Naive thymus-derived CD4-positive, alpha-beta T cell (primary cell): ENCODE data around the gene N4BP3. TPM values are rescaled to one million over a fixed set of nuclear protein-coding genes. Genes with fewer than 3 reads are reported as not detected.
"Not testable (repeated sequence)": the region's sequence is repeated elsewhere in the genome, so short reads cannot be mapped to it uniquely, and the experiment has no call there.

ENCODE experiments used
- ATAC-seq: fragments of 150-1000 bp; cut with Tn5 transposase; 2 replicates; pipeline ENCODE4 v1.10.0; 2021; ENCODE audit warnings: mild to moderate bottlenecking, moderate library complexity
- CTCF ChIA-PET: fragments of 350-600 bp; sonication (Branson Sonifier 250); formaldehyde crosslinking; loops from one replicate; lab custom pipeline; 2021; ENCODE audit warnings: antibody characterized with exemption; lab: Charles Lee
- POLR2A ChIA-PET: fragments of 350-600 bp; sonication (Branson Sonifier 250); formaldehyde crosslinking; loops from one replicate; lab custom pipeline; 2021; ENCODE audit warnings: antibody characterized with exemption, inconsistent platforms; lab: Charles Lee
- DNase-seq, 9 donors: peaks; one replicate each; pipeline versions ENCODE4 v3.0.0 to v3.0.0-alpha.2; 2020 to 2022; ENCODE audit warnings: mixed read lengths in 1 of 9
- H3K27ac ChIP-seq: one replicate; pipeline ENCODE4 v1.7.0; 2013; ENCODE audit warnings: mild to moderate bottlenecking, low read depth, low read length, moderate library complexity
- H3K27me3 ChIP-seq, 2 donors: one replicate each; pipeline ENCODE4 v1.7.0; 2013; ENCODE audit warnings: low read length in 2 of 2, mild to moderate bottlenecking in 2 of 2, moderate library complexity in 2 of 2; ENCODE audit not compliant: control insufficient read depth in 2 of 2, insufficient read depth in 2 of 2
- H3K36me3 ChIP-seq, 3 experiments: 1 replicate in 2 of 3; 2 replicates in 1 of 3; pipeline ENCODE4 v1.7.0; 2013; ENCODE audit warnings: low read length in 3 of 3, mild to moderate bottlenecking in 3 of 3, moderate library complexity in 1 of 3; ENCODE audit not compliant: insufficient read depth in 3 of 3, control insufficient read depth in 2 of 3
- H3K4me1 ChIP-seq, 2 donors: one replicate each; pipeline ENCODE4 v1.7.0; 2013; ENCODE audit warnings: low read length in 2 of 2, mild to moderate bottlenecking in 2 of 2, moderate library complexity in 1 of 2; ENCODE audit not compliant: control insufficient read depth in 2 of 2, insufficient read depth in 2 of 2
- H3K4me3 ChIP-seq: 2 replicates; pipeline ENCODE4 v1.7.0; 2013; ENCODE audit warnings: mild to moderate bottlenecking, low read length
- H3K9me3 ChIP-seq, 3 experiments: 1 replicate in 2 of 3; 2 replicates in 1 of 3; pipeline ENCODE4 v1.7.0; 2013; ENCODE audit warnings: low read length in 3 of 3; ENCODE audit not compliant: control insufficient read depth in 2 of 3
- H3K27ac Mint-ChIP-seq, 9 donors: one replicate each; pipeline ENCODE4 v1.8.0; 2020 to 2022; ENCODE audit warnings: mixed read lengths in 9 of 9, mild to moderate bottlenecking in 8 of 9, moderate library complexity in 5 of 9, inconsistent platforms in 2 of 9
- H3K27me3 Mint-ChIP-seq, 5 donors: one replicate each; pipeline ENCODE4 v1.8.0; 2021 to 2022; ENCODE audit warnings: mixed read lengths in 5 of 5, mild to moderate bottlenecking in 1 of 5
- H3K36me3 Mint-ChIP-seq, 5 donors: one replicate each; pipeline ENCODE4 v1.8.0; 2020 to 2022; ENCODE audit warnings: mixed read lengths in 5 of 5, mild to moderate bottlenecking in 3 of 5, inconsistent platforms in 1 of 5
- H3K4me1 Mint-ChIP-seq, 7 donors: one replicate each; pipeline ENCODE4 v1.8.0; 2020 to 2022; ENCODE audit warnings: mixed read lengths in 7 of 7, mild to moderate bottlenecking in 3 of 7, inconsistent platforms in 1 of 7
- H3K4me3 Mint-ChIP-seq, 10 donors: one replicate each; pipeline ENCODE4 v1.8.0; 2020 to 2022; ENCODE audit warnings: mild to moderate bottlenecking in 10 of 10, mixed read lengths in 10 of 10, moderate library complexity in 6 of 10, inconsistent platforms in 2 of 10
- H3K9me3 Mint-ChIP-seq, 11 donors: one replicate each; pipeline ENCODE4 v1.8.0; 2020 to 2022; ENCODE audit warnings: mixed read lengths in 11 of 11, mild to moderate bottlenecking in 4 of 11, inconsistent platforms in 1 of 11, moderate library complexity in 1 of 11
- intact Hi-C, 2 donors: fragments of 100-400 bp; cut with micrococcal nuclease; formaldehyde crosslinking; loops; one replicate each; pipeline ENCODE4 v1.15.1; 2023
- polyA plus RNA-seq, 2 donors: library from polyadenylated mRNA; unstranded; fragments of 300-500 nt; fragmentation: Illumina TruSeq; gene quantifications; one replicate each; pipeline ENCODE4 v1.2.3, GENCODE V29; 2021
- total RNA-seq, 6 experiments: library from RNA in 5 of 6; stranded (reverse) in 5 of 6; gene quantifications; 1 replicate in 5 of 6; 2 replicates in 1 of 6; pipeline ENCODE4 v1.2.3 and lab custom pipeline; 2021 to 2026

Gene N4BP3
- total and polyA plus RNA-seq, 7 experiments from 2014 or later = 0.19 to 3.5 (median 1.1) TPM

DNA sequence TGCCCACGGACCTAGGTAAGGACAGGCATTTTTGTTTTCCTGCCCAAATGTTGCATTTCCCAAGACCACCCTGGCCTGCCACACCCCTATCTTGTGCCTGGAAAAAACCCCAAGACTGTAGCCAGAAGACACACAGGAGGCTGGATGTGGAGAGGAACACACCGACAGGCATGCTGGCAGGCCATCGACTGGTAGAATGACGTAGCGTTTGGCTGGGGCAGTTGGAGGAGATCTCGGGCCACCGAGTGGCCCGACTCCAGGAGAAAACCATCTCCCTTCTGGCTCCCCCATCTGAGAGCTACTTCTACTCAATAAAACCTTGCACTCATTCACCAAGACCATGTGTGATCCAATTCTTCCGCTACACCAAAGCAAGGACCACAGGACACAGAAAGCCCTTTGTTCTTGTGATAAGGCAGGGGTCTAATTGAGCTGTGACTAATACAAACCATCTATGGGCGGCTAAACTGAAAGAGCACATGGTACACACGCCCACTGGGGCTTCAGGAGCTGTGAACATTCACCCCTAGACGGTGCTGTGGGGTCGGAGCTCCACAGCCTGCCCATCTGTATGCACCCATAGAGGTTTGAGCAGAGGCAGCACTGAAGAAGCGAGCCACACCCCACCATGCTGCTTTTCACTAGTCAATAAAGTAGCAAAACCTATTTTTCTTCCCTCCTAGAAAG is 38.9 kb upstream of the N4BP3 start:
- no peak for DNase-seq
- no peaks in the 10 kb centered on the region for H3K36me3 Mint-ChIP-seq
- Histone ChIP-seq H3K27me3 (no peaks in the 10 kb centered on the region), H3K9me3 (no peaks in the 10 kb centered on the region), H3K4me1 (peaks cover 0 to 4% of the 10 kb centered on the region in 2 donors), H3K36me3 (no peaks in the 10 kb centered on the region), H3K27ac (no peak overlapping the region), H3K4me3 (no peak overlapping the region)
- no peaks in the 10 kb centered on the region for H3K9me3 Mint-ChIP-seq
- no peak overlapping the region for H3K27ac Mint-ChIP-seq
- ATAC-seq = no peak
- peaks cover 0 to 14% (median 3%) of the 10 kb centered on the region in 5 donors for H3K27me3 Mint-ChIP-seq
- no peak overlapping the region for H3K4me3 Mint-ChIP-seq
- ChIA-PET CTCF (interaction anchor here (0.7 to 6.8 kb wide), 6 partner anchors 13 to 89 kb away, joined by 3 to 117 read pairs (median 13); partner anchors contain the start of gene NHP2), POLR2A (no interaction called here)
- intact Hi-C loops = no loop called here
- H3K4me1 Mint-ChIP-seq = peaks cover 0 to 6% (median 4%) of the 10 kb centered on the region in 7 donors

DNA sequence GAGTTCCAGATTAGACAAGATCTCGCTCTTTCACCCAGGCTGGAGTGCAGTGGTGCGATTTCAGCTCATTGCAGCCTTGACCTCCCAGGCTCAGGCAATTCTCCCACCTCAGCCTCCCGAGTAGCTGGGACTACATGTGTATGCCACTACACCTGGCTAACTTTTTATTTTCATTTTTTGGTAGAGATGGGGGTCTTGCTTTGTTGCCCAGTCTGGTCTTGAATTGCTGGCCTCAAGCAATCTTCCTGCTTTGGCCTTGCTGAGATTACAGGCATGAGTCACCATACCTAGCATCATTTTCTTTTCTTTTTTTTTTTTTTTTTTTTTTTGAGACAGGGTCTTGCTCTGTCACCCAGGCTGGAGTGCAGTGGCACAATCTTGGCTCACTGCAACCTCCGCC is 36.4 kb upstream of the N4BP3 start:
- not testable (repeated sequence) for H3K36me3 Mint-ChIP-seq, H3K9me3 Mint-ChIP-seq, H3K36me3 ChIP-seq, H3K27ac Mint-ChIP-seq, DNase-seq, ATAC-seq, H3K27ac ChIP-seq, H3K27me3 ChIP-seq, H3K4me3 Mint-ChIP-seq, H3K4me1 ChIP-seq, H3K9me3 ChIP-seq, H3K4me3 ChIP-seq, H3K4me1 Mint-ChIP-seq
- POLR2A ChIA-PET = interaction anchor here (0.8 to 2.1 kb wide), 4 partner anchors 14 to 77 kb away, joined by 3 to 8 read pairs (median 3); partner anchors contain the start of gene NHP2
- peaks cover 0 to 14% (median 3%) of the 10 kb centered on the region in 5 donors for H3K27me3 Mint-ChIP-seq
- intact Hi-C loops = loop anchor here (1.0 to 5.0 kb wide), 4 partner anchors 35 to 87 kb away; partner anchors contain the start of gene N4BP3 (in 1 of the 2)
- CTCF ChIA-PET = interaction anchor here (1.2 to 6.8 kb wide), 5 partner anchors 39 to 86 kb away, joined by 3 to 117 read pairs (median 18); partner anchors contain the start of gene NHP2

DNA sequence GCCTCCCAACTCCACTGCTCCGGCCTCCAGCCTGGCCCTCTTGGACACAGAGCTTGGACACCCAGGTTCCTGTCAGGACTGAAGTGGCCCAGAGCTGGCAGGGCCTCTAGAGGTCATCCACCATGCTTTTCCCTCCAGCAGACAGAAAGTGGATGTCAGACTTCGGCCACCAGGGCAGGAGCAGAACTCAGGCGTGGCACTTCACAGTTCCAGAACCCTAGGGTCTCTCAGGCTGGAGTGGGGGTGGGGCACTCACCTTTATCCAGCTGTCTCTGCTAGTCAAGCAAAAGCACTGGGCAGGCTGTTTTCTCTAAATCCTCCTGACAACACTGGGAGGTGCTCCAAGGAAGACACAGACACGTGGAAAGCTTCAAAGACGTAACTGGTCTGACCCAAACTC is 35.6 kb upstream of the N4BP3 start:
- Mint-ChIP-seq H3K27ac (no peak overlapping the region), H3K4me1 (peaks cover 0 to 6% (median 4%) of the 10 kb centered on the region in 7 donors), H3K9me3 (no peaks in the 10 kb centered on the region), H3K36me3 (no peaks in the 10 kb centered on the region), H3K27me3 (peaks cover 0 to 14% (median 3%) of the 10 kb centered on the region in 5 donors), H3K4me3 (no peak overlapping the region)
- H3K27me3 ChIP-seq = no peaks in the 10 kb centered on the region
- DNase-seq (no peak), ATAC-seq (no peak)
- POLR2A ChIA-PET = interaction anchor here (0.8 to 2.1 kb wide), 2 partner anchors 13 to 68 kb away, joined by 3 to 8 read pairs; no protein-coding TSS in a partner anchor
- H3K36me3 ChIP-seq = no peaks in the 10 kb centered on the region
- H3K27ac ChIP-seq = no peak overlapping the region
- CTCF ChIA-PET = interaction anchor here (0.8 to 6.8 kb wide), 4 partner anchors 38 to 85 kb away, joined by 3 to 117 read pairs (median 13); no protein-coding TSS in a partner anchor
- H3K4me1 ChIP-seq = peaks cover 0 to 4% of the 10 kb centered on the region in 2 donors
- H3K9me3 ChIP-seq = no peaks in the 10 kb centered on the region
- intact Hi-C loops = loop anchor here in 1 of 2 donors (5.0 kb wide), 1 partner anchor 35 kb away; the partner anchor contains the start of gene N4BP3
- H3K4me3 ChIP-seq = no peak overlapping the region

DNA sequence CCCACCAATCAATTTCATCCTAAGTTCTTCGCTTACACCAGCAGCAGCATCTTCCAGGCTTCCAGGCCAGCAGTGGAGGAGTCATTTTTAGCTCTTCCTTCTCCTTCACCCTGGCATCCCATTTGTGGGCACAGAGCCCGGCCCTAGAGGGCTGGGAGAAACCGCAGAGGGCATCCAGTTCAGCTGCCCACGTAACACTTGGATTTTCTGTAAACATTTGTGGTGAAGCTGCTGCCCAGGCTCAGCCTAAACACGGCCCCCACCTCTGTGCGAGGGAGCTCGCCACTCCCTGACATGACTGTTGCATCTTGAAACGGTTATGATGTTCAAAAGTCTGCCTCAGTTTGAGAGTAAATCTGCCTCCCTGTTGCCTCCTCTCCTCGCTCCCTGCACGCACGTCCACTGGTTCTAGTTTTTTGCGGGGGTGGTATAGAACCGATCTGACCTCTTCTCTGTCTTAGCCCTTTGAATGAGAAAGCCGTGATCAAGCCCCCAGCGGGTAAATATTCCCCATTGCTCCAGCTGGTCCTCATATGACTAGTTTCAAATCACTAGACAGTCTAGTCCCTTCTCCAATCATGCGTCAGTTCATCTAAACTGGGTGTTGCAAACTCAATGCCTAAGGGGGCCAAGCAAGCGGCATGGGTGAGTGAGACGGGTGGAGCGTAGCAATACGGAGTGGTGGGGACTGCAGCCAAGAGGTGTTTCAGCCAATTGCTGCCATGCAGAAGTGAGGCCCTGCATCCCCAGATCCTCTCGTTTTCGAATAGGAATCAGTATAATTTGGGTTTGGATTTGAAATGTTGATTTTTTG is 34.9 kb upstream of the N4BP3 start:
- no peaks in the 10 kb centered on the region for H3K9me3 Mint-ChIP-seq
- H3K4me3 Mint-ChIP-seq = no peak overlapping the region
- Histone ChIP-seq H3K9me3 (no peaks in the 10 kb centered on the region), H3K36me3 (no peaks in the 10 kb centered on the region), H3K4me1 (peaks cover 0 to 4% of the 10 kb centered on the region in 2 donors), H3K27me3 (no peaks in the 10 kb centered on the region), H3K27ac (no peak overlapping the region), H3K4me3 (no peak overlapping the region)
- peaks cover 0 to 6% (median 4%) of the 10 kb centered on the region in 7 donors for H3K4me1 Mint-ChIP-seq
- CTCF ChIA-PET = interaction anchor here (0.6 to 6.8 kb wide), 5 partner anchors 37 to 1440 kb away, joined by 3 to 117 read pairs (median 4); no protein-coding TSS in a partner anchor
- ATAC-seq (no peak), DNase-seq (no peak)
- no peak overlapping the region for H3K27ac Mint-ChIP-seq
- intact Hi-C loops = loop anchor here in 1 of 2 donors (5.0 kb wide), 1 partner anchor 34 kb away; the partner anchor contains the start of gene N4BP3
- POLR2A ChIA-PET = interaction anchor here (2.1 kb wide), 1 partner anchor 13 kb away, joined by 8 read pairs; no protein-coding TSS in a partner anchor
- no peaks in the 10 kb centered on the region for H3K36me3 Mint-ChIP-seq
- peaks cover 0 to 16% (median 3%) of the 10 kb centered on the region in 5 donors for H3K27me3 Mint-ChIP-seq

DNA sequence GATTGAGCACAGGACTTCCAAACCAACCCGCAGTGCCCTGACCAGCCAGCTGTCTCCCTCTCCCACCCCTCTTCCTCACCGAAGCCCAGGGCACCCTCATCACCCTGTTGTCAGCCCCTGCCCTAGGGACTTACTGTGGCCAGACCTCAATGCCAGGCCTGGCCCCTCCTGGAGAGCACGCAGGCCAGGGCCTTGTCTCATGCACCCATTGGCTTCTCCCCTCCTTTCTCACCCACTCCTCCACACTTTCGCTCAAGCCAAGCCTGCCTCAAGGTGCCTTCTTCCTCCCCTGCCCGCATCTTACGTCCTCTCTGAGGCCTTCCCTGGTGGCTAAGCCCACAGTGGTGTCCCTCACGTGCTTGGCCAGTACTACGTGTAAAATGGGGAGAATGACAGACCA is 33.3 kb upstream of the N4BP3 start:
- no peak overlapping the region for H3K27ac ChIP-seq
- no peaks in the 10 kb centered on the region for H3K9me3 ChIP-seq
- H3K4me3 ChIP-seq = no peak overlapping the region
- no peaks in the 10 kb centered on the region for H3K36me3 Mint-ChIP-seq
- POLR2A ChIA-PET = no interaction called here
- no peak for ATAC-seq
- H3K4me1 ChIP-seq = peaks cover 0 to 4% of the 10 kb centered on the region in 2 donors
- no peak for DNase-seq
- H3K9me3 Mint-ChIP-seq = no peaks in the 10 kb centered on the region
- H3K27me3 Mint-ChIP-seq = peaks cover 0 to 21% (median 3%) of the 10 kb centered on the region in 5 donors
- no peaks in the 10 kb centered on the region for H3K27me3 ChIP-seq
- no peaks in the 10 kb centered on the region for H3K36me3 ChIP-seq
- intact Hi-C loops = no loop called here
- CTCF ChIA-PET = no interaction called here
- no peak overlapping the region for H3K4me3 Mint-ChIP-seq
- no peak overlapping the region for H3K27ac Mint-ChIP-seq
- H3K4me1 Mint-ChIP-seq = peaks cover 0 to 6% (median 4%) of the 10 kb centered on the region in 7 donors

DNA sequence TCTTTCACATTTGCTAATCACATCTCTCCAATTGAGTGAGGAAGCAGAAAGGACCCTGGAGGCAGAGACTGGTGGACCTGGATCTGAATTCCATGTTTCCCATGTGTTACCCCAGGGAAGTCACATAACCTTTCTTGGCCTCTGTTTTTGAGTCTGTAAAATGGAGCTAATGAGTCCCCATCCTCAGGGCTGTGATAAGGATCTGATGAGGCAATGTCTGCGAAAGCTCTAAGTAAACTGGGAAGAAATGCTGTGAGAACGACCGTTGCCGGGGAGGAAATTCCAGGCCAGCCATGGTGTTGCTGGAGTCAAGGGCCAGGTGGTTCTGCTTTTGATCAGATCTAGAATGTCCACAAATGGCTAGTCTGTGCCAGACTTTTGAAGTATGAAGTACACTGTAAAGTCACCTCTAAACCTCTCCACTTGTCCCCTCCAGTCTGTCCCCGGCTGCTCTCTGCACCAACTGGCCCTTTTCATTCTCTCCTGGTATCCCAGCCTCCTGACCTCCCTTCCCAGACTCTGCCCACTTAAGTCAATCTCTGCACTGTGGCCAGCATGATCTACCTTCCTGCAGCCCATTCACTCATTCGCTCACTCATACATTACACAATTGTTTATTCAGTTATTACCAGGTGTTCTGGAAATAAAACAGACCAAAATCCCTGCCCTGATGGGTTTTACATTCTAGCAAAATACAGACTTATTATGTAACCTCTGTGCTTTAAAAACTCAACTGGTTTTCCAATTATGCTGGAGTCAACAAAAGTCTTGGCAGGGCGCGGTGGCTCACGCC is 32.5 kb upstream of the N4BP3 start:
- Mint-ChIP-seq H3K27ac (peak overlapping the region in 1 of 9 donors; percentile 17), H3K27me3 (peaks cover 0 to 20% (median 2%) of the 10 kb centered on the region in 5 donors), H3K36me3 (no peaks in the 10 kb centered on the region), H3K9me3 (no peaks in the 10 kb centered on the region), H3K4me1 (peaks cover 0 to 5% (median 4%) of the 10 kb centered on the region in 7 donors), H3K4me3 (no peak overlapping the region)
- no peak overlapping the region for H3K27ac ChIP-seq
- peaks cover 0 to 4% of the 10 kb centered on the region in 2 donors for H3K4me1 ChIP-seq
- ChIA-PET POLR2A (no interaction called here), CTCF (no interaction called here)
- H3K4me3 ChIP-seq = no peak overlapping the region
- H3K36me3 ChIP-seq = no peaks in the 10 kb centered on the region
- H3K9me3 ChIP-seq = no peaks in the 10 kb centered on the region
- intact Hi-C loops = no loop called here
- DNase-seq (no peak), ATAC-seq (no peak)
- no peaks in the 10 kb centered on the region for H3K27me3 ChIP-seq
